K562 (cell line): ENCODE data around the gene PIEZO2. TPM values are rescaled to one million over a fixed set of nuclear protein-coding genes. Genes with fewer than 3 reads are reported as not detected.

Experiments
- ATAC-seq: fragments of 200-7000 bp; cut with Tn5 transposase; 3 replicates; pipeline ENCODE4 v1.9.1; 2020; ENCODE audit warnings: moderate library complexity
- BruUV-seq: library from RNA; stranded (reverse); fragments of 400-500 nt; replicated peaks from 2 replicates; lab custom pipeline; 2021; lab: Mats Ljungman, UMichigan
- CTCF ChIA-PET: fragments of 300-600 bp; formaldehyde crosslinking; extraction: SDS; loops from one replicate; lab custom pipeline; 2021; ENCODE audit warnings: low intra/inter-chr PET ratio; lab: Yijun Ruan, JAX
- POLR2A ChIA-PET: fragments of 300-600, 350-650 bp; sonication (Branson Sonifier 250); formaldehyde crosslinking; extraction: SDS; loops from one replicate; lab custom pipeline; 2021; ENCODE audit warnings: antibody characterized with exemption, inconsistent platforms; lab: Yijun Ruan, JAX
- DNase-seq, 4 experiments: peaks; one replicate each; pipeline versions ENCODE4 v3.0.0 to v3.0.0-alpha.2; 2011 to 2018; ENCODE audit warnings: low spot score in 3 of 4, mixed read lengths in 3 of 4; ENCODE audit errors: extremely low read depth in 1 of 4
- FAIRE-seq: peaks from 2 replicates; lab custom pipeline; 2011; peaks lifted over from hg19 to GRCh38; lab: Jason Lieb, UNC
- H2AFZ ChIP-seq: 2 replicates; pipeline ENCODE4 v1.6.0; 2011; ENCODE audit warnings: low read depth, low read length, control low read depth, inconsistent platforms
- H3K27ac ChIP-seq: fragments of 200-600 bp; 3 replicates; pipeline ENCODE4 v1.8.0; 2011; ENCODE audit warnings: low read depth, mild to moderate bottlenecking, control low read depth, inconsistent platforms, low read length, moderate library complexity, mixed read lengths; ENCODE audit errors: extremely low read depth
- H3K27me3 ChIP-seq, 2 experiments: fragments of 300-600 bp in 1 of 2; 2 replicates in 1 of 2; 3 replicates in 1 of 2; pipeline versions ENCODE4 v1.6.0 to v1.8.0; 2011; ENCODE audit warnings: inconsistent platforms in 2 of 2, low read length in 2 of 2, mild to moderate bottlenecking in 1 of 2, mixed read lengths in 1 of 2, moderate library complexity in 1 of 2; ENCODE audit not compliant: control insufficient read depth in 2 of 2, insufficient read depth in 2 of 2
- H3K36me3 ChIP-seq: fragments of 300-600 bp; 3 replicates; pipeline ENCODE4 v1.8.0; 2011; ENCODE audit warnings: mild to moderate bottlenecking, low read length, inconsistent platforms; ENCODE audit not compliant: control insufficient read depth, insufficient read depth
- H3K4me1 ChIP-seq, 2 experiments: fragments of 200-600 bp in 1 of 2; replicated peaks in 1 of 2; 2 replicates in 1 of 2; 3 replicates in 1 of 2; pipeline versions ENCODE4 v1.5.1 to v1.8.0; 2011; ENCODE audit warnings: inconsistent platforms in 2 of 2, low read length in 2 of 2, mild to moderate bottlenecking in 1 of 2, mixed read lengths in 1 of 2, moderate library complexity in 1 of 2; ENCODE audit not compliant: control insufficient read depth in 2 of 2, insufficient read depth in 2 of 2
- H3K4me2 ChIP-seq: 2 replicates; pipeline ENCODE4 v1.6.1; 2011; ENCODE audit warnings: low read length, control low read depth, inconsistent platforms, mixed read lengths; ENCODE audit not compliant: insufficient read depth
- H3K4me3 ChIP-seq: fragments of 200-600 bp; sonication (generic), shearing (Covaris generic); 2 replicates; pipeline ENCODE4 v1.5.1; 2016; ENCODE audit warnings: control low read depth, inconsistent platforms
- H3K79me2 ChIP-seq: fragments of 200-600 bp; 3 replicates; pipeline ENCODE4 v1.8.0; 2011; ENCODE audit warnings: low read length, inconsistent platforms; ENCODE audit not compliant: control insufficient read depth, insufficient read depth
- H3K9ac ChIP-seq, 2 experiments: 2 replicates each; pipeline versions ENCODE4 v1.6.0 to v1.6.1; 2011; ENCODE audit warnings: low read depth in 2 of 2, low read length in 2 of 2, control low read depth in 1 of 2, inconsistent platforms in 1 of 2, mild to moderate bottlenecking in 1 of 2, mixed read lengths in 1 of 2; ENCODE audit not compliant: insufficient read depth in 1 of 2
- H3K9me1 ChIP-seq: one replicate; pipeline ENCODE4 v1.6.0; 2011; ENCODE audit warnings: inconsistent platforms, mild to moderate bottlenecking, low read length, moderate library complexity; ENCODE audit not compliant: control insufficient read depth, insufficient read depth
- H3K9me3 ChIP-seq: replicated peaks from 2 replicates; pipeline ENCODE4 v1.5.1; 2011; ENCODE audit warnings: low read depth, low read length, inconsistent platforms; ENCODE audit not compliant: control insufficient read depth, insufficient read depth
- H4K20me1 ChIP-seq: replicated peaks from 2 replicates; pipeline ENCODE4 v1.6.1; 2011; ENCODE audit warnings: low read length, inconsistent platforms, mixed read lengths; ENCODE audit not compliant: control insufficient read depth, insufficient read depth
- DMBX1 ChIP-seq: fragments of 250-450 bp; sonication (Bioruptor Pico); IDR thresholded peaks from 2 replicates; pipeline ENCODE4 v1.8.0; 2022; ENCODE audit warnings: inconsistent platforms, mild to moderate bottlenecking, moderate library complexity, borderline replicate concordance
- E2F8 ChIP-seq: fragments of 450-650 bp; IDR thresholded peaks from 2 replicates; pipeline ENCODE4 v1.7.1; 2018; ENCODE audit warnings: mild to moderate bottlenecking, low read depth; ENCODE audit not compliant: partially characterized antibody
- MXI1 ChIP-seq: IDR thresholded peaks from 2 replicates; pipeline ENCODE4 v1.6.1; 2011; ENCODE audit warnings: low read depth, mild to moderate bottlenecking, improper control_type of control experiment, low read length
- PHF20 ChIP-seq: fragments of 450-650 bp; IDR thresholded peaks from 2 replicates; pipeline ENCODE4 v1.6.1; 2018; ENCODE audit not compliant: partially characterized antibody
- PURB ChIP-seq: sonication (generic); formaldehyde crosslinking; IDR thresholded peaks from 2 replicates; pipeline ENCODE4 v1.9.0; 2021; ENCODE audit warnings: low read depth, mild to moderate bottlenecking, missing genetic modification reagents
- SIX5 ChIP-seq, 2 experiments: IDR thresholded peaks; 2 replicates each; pipeline ENCODE4 v1.6.1; 2011; ENCODE audit warnings: low read length in 2 of 2, borderline replicate concordance in 1 of 2, low read depth in 1 of 2, mild to moderate bottlenecking in 1 of 2, moderate library complexity in 1 of 2; ENCODE audit not compliant: insufficient read depth in 1 of 2
- SP2 ChIP-seq: IDR thresholded peaks from 2 replicates; pipeline ENCODE4 v1.6.1; 2011; ENCODE audit warnings: mild to moderate bottlenecking, low read depth, low read length, moderate library complexity; ENCODE audit not compliant: poor library complexity, severe bottlenecking; ENCODE audit errors: extremely low read depth
- YY1 ChIP-seq, 3 experiments: IDR thresholded peaks; 2 replicates each; pipeline ENCODE4 v1.6.1; 2011; ENCODE audit warnings: low read length in 2 of 3, mild to moderate bottlenecking in 2 of 3, moderate library complexity in 2 of 3, borderline replicate concordance in 1 of 3, control low read depth in 1 of 3, low read depth in 1 of 3; ENCODE audit not compliant: insufficient read depth in 3 of 3, insufficient replicate concordance in 2 of 3, control insufficient read depth in 1 of 3, insufficient read length in 1 of 3; ENCODE audit errors: extremely low read depth in 1 of 3
- ZBTB7A ChIP-seq: IDR thresholded peaks from 2 replicates; pipeline ENCODE4 v1.6.1; 2011; ENCODE audit warnings: low read depth, mild to moderate bottlenecking, low read length, moderate library complexity, borderline replicate concordance; ENCODE audit not compliant: control insufficient read depth
- WGBS: fragments of 100-300 bp; shearing (Covaris generic); methylation state at CpG from one replicate; pipeline ENCODE4 v1.1.6; 2016; ENCODE audit warnings: low coverage, mixed read lengths; ENCODE audit not compliant: insufficient coverage; ENCODE audit errors: missing lambda C conversion rate; 5-methylcytosine and 5-hydroxymethylcytosine counted together
- in situ Hi-C: fragments of 300-500 bp; cut with MboI; formaldehyde crosslinking; loops from 4 replicates; pipeline ENCODE4 v1.15.0; 2018; ENCODE audit warnings: inconsistent platforms, mixed read lengths
- intact Hi-C: fragments of 100-400 bp; cut with micrococcal nuclease; formaldehyde crosslinking; loops from 2 replicates; pipeline ENCODE4 v1.14.2; 2022
- polyA plus RNA-seq, 8 experiments: library from polyadenylated mRNA; depleted of rRNA in 4 of 8; stranded (reverse) in 5 of 8; unstranded in 3 of 8; fragments of >200 nt; fragmentation: Nextera tagmentation in 2 of 8; fragmentation: Illumina TruSeq in 1 of 8; extraction: Ambion mirVana in 2 of 8; extraction: Trizol in 1 of 8; gene quantifications; 2 replicates each; pipeline versions ENCODE4 v1.2.1 to v1.2.3, GENCODE V29; 2011 to 2014; ENCODE audit warnings: inconsistent platforms in 1 of 8, missing spikeins in 1 of 8
- total RNA-seq, 7 experiments: library from RNA; depleted of rRNA in 6 of 7; stranded (reverse); fragments of >200 nt in 6 of 7; fragmentation: Illumina TruSeq in 2 of 7; extraction: Trizol in 2 of 7; gene quantifications; 2 replicates each; pipeline versions ENCODE4 v1.2.1 to v1.2.3, GENCODE V29; 2011 to 2021; ENCODE audit warnings: low replicate concordance in 1 of 7

Gene PIEZO2
- total and polyA plus RNA-seq, 9 of the 15 experiments (the other 6 are each of a cell fraction or from before 2014, with no cell fraction given) = 0.54 to 4.1 (median 2.0) TPM

DNA sequence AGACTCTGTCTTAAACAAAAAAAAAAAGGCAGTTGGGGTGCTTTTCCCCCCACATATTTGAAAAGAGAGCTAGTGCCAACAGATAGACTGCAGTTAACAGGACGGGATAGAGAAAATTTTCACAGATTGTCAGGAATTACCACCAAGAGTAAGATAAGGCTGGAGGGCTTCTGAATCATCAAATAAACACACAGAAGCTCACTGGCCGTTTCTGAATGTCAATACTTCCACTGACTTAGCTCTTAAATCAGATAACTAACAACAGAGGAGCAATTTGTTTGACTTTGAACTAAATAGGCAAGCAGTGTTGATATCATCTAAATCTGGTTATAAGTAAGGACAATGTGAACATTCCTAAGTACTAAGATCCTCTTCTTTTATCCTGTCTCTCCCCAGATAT is 34.7 kb downstream of the PIEZO2 start:
- ChIA-PET CTCF (no interaction called here), POLR2A (no interaction called here)
- Histone ChIP-seq H2AFZ (no peak overlapping the region), H3K36me3 (no peaks in the 10 kb centered on the region), H3K27ac (no peak overlapping the region), H3K4me3 (no peak overlapping the region), H3K9me1 (no peaks in the 10 kb centered on the region), H3K9ac (no peak overlapping the region), H3K27me3 (no peaks in the 10 kb centered on the region; a peak in 1 of 5 replicates), H3K79me2 (no peaks in the 10 kb centered on the region), H3K4me1 (no peaks in the 10 kb centered on the region), H3K9me3 (no peaks in the 10 kb centered on the region), H4K20me1 (no peaks in the 10 kb centered on the region), H3K4me2 (no peak overlapping the region)
- BruUV-seq = no TSS peak
- FAIRE-seq (no peak), DNase-seq (no peak), ATAC-seq (no peak)
- intact Hi-C loops (no loop called here), in situ Hi-C loops (no loop called here)
- TF ChIP-seq SIX5 (IDR thresholded peaks at IDR 0.05; ENCODE audit: borderline replicate concordance in 1 of 2, insufficient read depth in 1 of 2, low read depth in 1 of 2, low read length in 2 of 2) (no peak), SP2 (no peak), PURB (CRISPR knock-in tag) (no peak), E2F8 (no peak), DMBX1 (CRISPR knock-in tag) (no peak), YY1 (IDR thresholded peaks at IDR 0.05; ENCODE audit: borderline replicate concordance in 1 of 3, control insufficient read depth in 1 of 3, extremely low read depth in 1 of 3, insufficient read depth in 3 of 3, insufficient read length in 1 of 3, insufficient replicate concordance in 2 of 3, low read depth in 1 of 3, low read length in 2 of 3) (no peak), MXI1 (no peak), ZBTB7A (no peak), PHF20 (no peak)
- 10% methylated on average over 2 of the region's 2 CpGs for WGBS
